ENCODE measurements around the gene MINDY4. TPM values are rescaled to one million over a fixed set of nuclear protein-coding genes. Genes with fewer than 3 reads are reported as not detected.
A peak's percentile ranks its signal among the peaks of the same experiment; 100 is the strongest.

The MINDY4 gene
- total RNA-seq, 1 donor: 10.5 TPM

GRCh38 chr7:30750010-30750409 lies 21.2 kb upstream of the MINDY4 start:
- no peaks in the 10 kb centered on the region for H3K36me3 ChIP-seq (ENCODE audit: insufficient read depth, low read length)
- no peak overlapping the region for H3K27ac ChIP-seq (ENCODE audit: low read depth, low read length)
- no peaks in the 10 kb centered on the region for H3K9me3 ChIP-seq (ENCODE audit: low read depth, low read length)
- H3K27me3 ChIP-seq (ENCODE audit: insufficient read depth, low read length): no peaks in the 10 kb centered on the region
- H4K20me1 ChIP-seq (ENCODE audit: insufficient read depth, low read length): no peaks in the 10 kb centered on the region
- H3K79me2 ChIP-seq (ENCODE audit: insufficient read depth, low read length): no peaks in the 10 kb centered on the region
- no peak overlapping the region for H3K4me2 ChIP-seq (ENCODE audit: insufficient read depth, low read length)
- H2AFZ ChIP-seq (ENCODE audit: low read length): no peak overlapping the region
- H3K4me1 ChIP-seq (ENCODE audit: insufficient read depth, low read length): peaks cover 17% of the 10 kb centered on the region
- no peak for TF ChIP-seq CTCF (IDR thresholded peaks at IDR 0.05; ENCODE audit: extremely low read depth, low read depth, low read length)
- DNase-seq (ENCODE audit: insufficient read length, low spot score, missing footprints): no peak
- H3K4me3 ChIP-seq (ENCODE audit: insufficient read depth, low read length): no peak overlapping the region

DNA sequence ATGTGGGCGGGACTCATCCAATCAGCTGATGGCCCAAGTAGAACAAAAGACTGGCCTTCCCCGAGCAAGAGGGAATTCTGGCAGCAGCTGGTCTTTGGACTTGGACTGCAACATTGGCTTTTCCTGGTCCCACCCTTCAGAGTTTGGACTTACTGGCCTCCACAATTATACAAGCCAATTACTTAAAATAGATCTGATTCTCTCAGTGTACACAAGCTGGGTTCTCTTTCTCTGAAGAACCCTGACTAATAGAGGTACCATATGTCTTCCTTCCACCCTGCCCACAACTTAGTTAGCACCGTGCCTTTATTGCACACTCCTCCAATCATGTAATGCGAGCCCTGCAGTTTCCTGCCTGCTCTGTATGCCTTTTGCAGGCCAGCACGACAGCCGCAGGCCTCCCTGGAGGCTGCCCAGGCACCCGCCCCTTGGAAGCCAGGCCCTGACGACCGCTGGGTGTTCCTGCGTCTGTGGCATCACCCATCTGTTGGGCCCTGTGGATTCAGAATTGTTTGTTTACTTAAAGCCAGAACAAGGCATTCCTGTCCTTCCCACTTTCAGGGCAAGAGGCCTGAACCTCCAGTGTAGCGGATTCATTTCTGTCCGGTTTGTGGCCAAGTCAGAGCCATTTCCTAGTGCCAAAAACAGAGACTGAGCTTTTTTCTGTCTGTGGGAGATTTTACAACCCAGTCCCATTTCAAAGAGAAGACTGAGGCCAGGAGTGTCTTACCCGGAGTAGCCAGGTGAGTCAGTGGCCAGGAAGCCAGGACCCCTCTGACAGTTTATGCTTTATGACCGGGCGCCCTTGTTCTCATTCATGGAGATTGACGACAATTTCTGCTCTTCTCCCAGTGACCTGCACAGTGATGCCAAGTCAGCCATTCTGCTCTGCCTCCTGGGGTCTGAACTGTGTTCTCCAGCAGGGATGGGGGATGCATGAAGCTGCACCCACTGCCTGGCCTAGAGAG lies 20.2 kb upstream of the MINDY4 start:
- no peaks in the 10 kb centered on the region for H4K20me1 ChIP-seq (ENCODE audit: insufficient read depth, low read length)
- no peaks in the 10 kb centered on the region for H3K27me3 ChIP-seq (ENCODE audit: insufficient read depth, low read length)
- H3K4me2 ChIP-seq (ENCODE audit: insufficient read depth, low read length): peak overlapping the region; percentile 55
- peaks cover 17% of the 10 kb centered on the region for H3K4me1 ChIP-seq (ENCODE audit: insufficient read depth, low read length)
- H3K36me3 ChIP-seq (ENCODE audit: insufficient read depth, low read length): no peaks in the 10 kb centered on the region
- DNase-seq (ENCODE audit: insufficient read length, low spot score, missing footprints): peak; percentile 91
- no peaks in the 10 kb centered on the region for H3K79me2 ChIP-seq (ENCODE audit: insufficient read depth, low read length)
- H3K9me3 ChIP-seq (ENCODE audit: low read depth, low read length): no peaks in the 10 kb centered on the region
- no peak for TF ChIP-seq CTCF (IDR thresholded peaks at IDR 0.05; ENCODE audit: extremely low read depth, low read depth, low read length)
- peak overlapping the region; percentile 73 for H2AFZ ChIP-seq (ENCODE audit: low read length)
- H3K4me3 ChIP-seq (ENCODE audit: insufficient read depth, low read length): no peak overlapping the region
- peak overlapping the region; percentile 52 for H3K27ac ChIP-seq (ENCODE audit: low read depth, low read length)

GRCh38 chr7:30751696-30752273 lies 19.4 kb upstream of the MINDY4 start, which contains the start of gene INMT:
TSS of gene INMT (plus strand) at chr7:30752135. CDS start at chr7:30752151, 16 bp downstream.
- H2AFZ ChIP-seq (ENCODE audit: low read length): peak within 1 kb of the TSS; percentile 73
- H3K79me2 ChIP-seq (ENCODE audit: insufficient read depth, low read length): no peaks in the 10 kb centered on the region
- peaks cover 17% of the 10 kb centered on the region for H3K4me1 ChIP-seq (ENCODE audit: insufficient read depth, low read length)
- no peak for TF ChIP-seq CTCF (IDR thresholded peaks at IDR 0.05; ENCODE audit: extremely low read depth, low read depth, low read length)
- peak within 1 kb of the TSS; percentile 52 for H3K27ac ChIP-seq (ENCODE audit: low read depth, low read length)
- DNase-seq (ENCODE audit: insufficient read length, low spot score, missing footprints): no peak
- no peak within 1 kb of the TSS for H3K4me3 ChIP-seq (ENCODE audit: insufficient read depth, low read length)
- no peaks in the 10 kb centered on the region for H3K27me3 ChIP-seq (ENCODE audit: insufficient read depth, low read length)
- no peaks in the 10 kb centered on the region for H4K20me1 ChIP-seq (ENCODE audit: insufficient read depth, low read length)
- H3K36me3 ChIP-seq (ENCODE audit: insufficient read depth, low read length): no peaks in the 10 kb centered on the region
- peak within 1 kb of the TSS; percentile 55 for H3K4me2 ChIP-seq (ENCODE audit: insufficient read depth, low read length)
- no peaks in the 10 kb centered on the region for H3K9me3 ChIP-seq (ENCODE audit: low read depth, low read length)

DNA sequence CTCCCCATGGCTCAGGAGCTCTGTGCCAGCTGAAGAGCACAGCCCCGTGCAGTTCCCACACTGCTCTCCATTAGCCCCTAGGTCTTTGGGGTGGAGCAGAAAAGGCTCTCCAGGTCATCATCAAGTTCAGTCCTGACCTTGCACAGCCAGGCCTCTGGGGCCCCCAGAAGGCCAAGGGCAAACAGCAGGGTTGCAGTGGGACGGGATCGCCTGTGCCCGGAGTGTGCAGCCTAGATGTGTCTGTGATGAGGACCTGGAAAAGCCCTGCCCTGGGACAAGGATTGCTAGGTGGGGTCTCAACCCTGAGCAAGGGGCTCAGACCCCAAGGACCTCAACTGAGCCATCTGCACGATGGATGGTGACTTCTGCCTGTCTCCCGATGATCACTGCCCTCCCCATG lies 18.7 kb upstream of the MINDY4 start:
- Histone ChIP-seq H3K27ac (ENCODE audit: low read depth, low read length) (no peak overlapping the region), H3K9me3 (ENCODE audit: low read depth, low read length) (no peaks in the 10 kb centered on the region), H2AFZ (ENCODE audit: low read length) (no peak overlapping the region), H3K4me2 (ENCODE audit: insufficient read depth, low read length) (no peak overlapping the region), H3K4me3 (ENCODE audit: insufficient read depth, low read length) (no peak overlapping the region), H3K36me3 (ENCODE audit: insufficient read depth, low read length) (no peaks in the 10 kb centered on the region), H3K4me1 (ENCODE audit: insufficient read depth, low read length) (peaks cover 17% of the 10 kb centered on the region), H3K79me2 (ENCODE audit: insufficient read depth, low read length) (no peaks in the 10 kb centered on the region), H3K27me3 (ENCODE audit: insufficient read depth, low read length) (no peaks in the 10 kb centered on the region), H4K20me1 (ENCODE audit: insufficient read depth, low read length) (no peaks in the 10 kb centered on the region)
- no peak for TF ChIP-seq CTCF (IDR thresholded peaks at IDR 0.05; ENCODE audit: extremely low read depth, low read depth, low read length)
- DNase-seq (ENCODE audit: insufficient read length, low spot score, missing footprints): no peak
